GM21717 (cell line): Measurements from ENCODE around the gene POLD1.

Experiments used
- ATAC-seq: cut with Tn5 transposase; IDR thresholded peaks from one replicate; pipeline ENCODE4 v1.9.1; 2021; ENCODE audit warnings: mild to moderate bottlenecking, moderate library complexity; ENCODE audit not compliant: unreplicated experiment

Gene POLD1

DNA sequence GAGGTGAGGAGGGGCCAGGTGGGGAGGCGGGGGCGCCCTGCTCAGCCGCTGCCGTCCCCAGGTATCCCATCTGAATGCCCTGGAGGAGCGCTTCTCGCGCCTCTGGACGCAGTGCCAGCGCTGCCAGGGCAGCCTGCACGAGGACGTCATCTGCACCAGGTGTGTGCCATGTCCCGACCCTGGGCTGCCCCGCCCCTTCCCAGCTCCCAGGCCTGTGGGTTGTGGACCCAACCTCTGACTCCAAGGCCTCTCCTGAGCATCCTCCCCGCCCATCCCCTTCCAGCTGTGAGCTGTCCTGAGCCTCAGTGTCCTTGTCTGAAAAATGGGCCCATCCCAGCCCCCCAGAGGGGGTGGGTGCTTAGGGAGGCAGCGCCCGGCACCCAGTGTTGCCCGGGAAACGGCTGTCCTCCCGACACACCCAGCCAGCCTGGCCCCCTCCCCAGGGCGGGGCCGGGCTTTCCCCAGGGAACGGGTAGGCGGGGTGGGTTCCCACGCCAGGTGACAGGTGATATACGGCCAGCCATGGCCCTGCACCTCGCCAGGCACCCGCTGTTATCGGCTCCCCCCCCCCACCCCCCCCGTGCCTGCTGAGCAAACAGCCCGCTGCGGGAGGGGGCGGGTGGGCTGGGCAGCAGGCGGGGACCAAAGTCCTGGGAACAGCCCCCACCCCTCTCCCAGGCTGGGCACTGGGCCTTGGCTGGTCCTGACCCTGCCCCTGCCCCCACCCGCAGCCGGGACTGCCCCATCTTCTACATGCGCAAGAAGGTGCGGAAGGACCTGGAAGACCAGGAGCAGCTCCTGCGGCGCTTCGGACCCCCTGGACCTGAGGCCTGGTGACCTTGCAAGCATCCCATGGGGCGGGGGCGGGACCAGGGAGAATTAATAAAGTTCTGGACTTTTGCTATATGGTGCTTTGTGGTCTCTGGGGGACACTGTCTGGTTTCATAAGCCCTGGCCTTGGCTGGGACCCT is 33.2 kb downstream of the POLD1 start:
- ATAC-seq: no peak

DNA sequence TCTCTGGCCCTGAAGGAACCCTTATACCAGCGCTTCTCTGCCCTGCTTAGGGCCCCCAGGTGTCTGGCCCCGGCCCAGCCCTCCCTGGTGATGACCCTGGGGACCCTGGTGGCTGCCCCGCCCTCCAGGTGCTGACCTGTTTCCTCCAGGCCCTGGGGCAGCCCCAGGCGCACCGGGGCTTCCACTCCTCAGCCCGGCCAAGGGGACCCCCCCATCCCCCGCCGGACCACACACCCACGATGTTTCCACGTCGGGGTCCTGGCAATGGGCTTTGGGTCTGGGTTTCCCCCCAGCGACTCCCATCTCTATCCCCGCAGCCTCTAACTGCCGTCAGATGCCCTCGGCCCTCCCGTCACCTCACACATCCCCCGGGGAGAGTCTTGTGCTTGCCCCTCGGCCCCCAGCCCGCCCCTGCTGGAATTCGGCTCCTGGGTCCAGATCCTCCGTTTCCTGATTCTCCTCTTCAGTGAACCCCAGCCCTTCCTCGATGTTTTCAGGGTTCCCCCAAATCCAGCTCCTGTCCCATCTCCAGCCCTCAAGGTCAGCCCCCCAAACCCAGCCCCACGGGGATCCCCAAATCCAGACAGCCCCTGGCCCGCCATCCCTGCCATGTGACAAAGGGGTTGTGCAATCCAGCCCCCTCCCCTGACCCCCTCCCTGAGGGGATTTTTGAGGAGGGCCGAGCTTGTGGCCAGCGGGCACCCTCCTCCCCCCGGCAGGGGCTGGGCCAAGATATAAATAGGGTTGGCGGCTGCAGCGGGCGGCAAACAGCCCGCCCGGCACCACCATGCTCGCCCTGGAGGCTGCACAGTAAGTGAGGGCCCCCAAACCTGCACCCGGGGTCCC is 34.3 kb downstream of the POLD1 start, which contains the start of gene SPIB:
Gene SPIB, plus strand, starts transcription at position 763 of the 846 bp plus-strand sequence. Its CDS starts 25 bp downstream, at position 788.
- no peak for ATAC-seq

DNA sequence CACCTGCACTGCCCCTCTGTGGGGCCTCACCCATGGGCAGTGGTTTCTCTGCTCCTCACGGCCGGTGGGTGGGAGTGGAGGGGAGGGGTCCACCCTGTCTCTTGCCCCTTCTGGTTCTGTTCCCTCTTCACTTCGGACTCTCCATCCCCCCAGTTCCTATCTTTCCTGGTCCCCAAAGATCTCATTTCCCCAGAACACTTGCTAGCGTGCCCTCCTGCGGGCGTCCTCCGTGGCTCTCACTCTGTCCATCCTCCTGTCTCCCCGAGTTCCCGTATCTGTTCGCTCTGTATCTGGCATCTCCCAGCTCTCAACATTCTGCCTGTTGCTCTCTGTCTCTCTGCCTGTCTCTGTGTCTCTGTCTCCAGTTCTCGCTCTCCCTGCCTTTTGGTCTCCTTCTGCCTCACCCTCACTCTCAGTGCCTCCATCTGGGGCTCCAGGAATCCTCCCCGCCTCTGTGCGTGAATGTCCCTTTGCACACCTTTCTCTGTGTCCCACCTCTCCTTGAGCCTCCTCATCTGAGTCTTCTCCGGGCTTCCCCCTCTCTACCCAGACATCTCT is 35.0 kb downstream of the POLD1 start:
- no peak for ATAC-seq

DNA sequence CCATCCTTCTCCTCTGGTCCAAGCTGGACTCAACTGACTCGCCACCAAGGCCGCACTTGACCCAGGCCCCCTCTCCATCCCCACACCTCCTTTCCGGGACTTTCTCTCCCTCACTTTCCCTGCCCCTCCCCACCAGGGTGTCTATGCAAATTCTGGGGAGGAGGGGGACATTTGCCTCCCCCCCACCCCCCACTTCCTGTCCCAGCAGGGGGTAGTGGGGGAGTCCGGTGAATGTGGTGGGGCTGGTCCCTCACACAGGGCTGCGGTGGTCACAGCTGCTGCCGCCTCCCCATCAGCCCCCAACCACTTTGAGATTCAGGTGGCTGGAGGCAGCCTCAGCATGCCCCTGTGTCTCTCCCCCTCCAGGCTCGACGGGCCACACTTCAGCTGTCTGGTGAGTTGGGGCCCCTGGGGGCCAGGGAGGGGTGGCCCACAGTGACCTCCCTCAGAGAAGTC is 35.5 kb downstream of the POLD1 start:
- ATAC-seq: no peak

DNA sequence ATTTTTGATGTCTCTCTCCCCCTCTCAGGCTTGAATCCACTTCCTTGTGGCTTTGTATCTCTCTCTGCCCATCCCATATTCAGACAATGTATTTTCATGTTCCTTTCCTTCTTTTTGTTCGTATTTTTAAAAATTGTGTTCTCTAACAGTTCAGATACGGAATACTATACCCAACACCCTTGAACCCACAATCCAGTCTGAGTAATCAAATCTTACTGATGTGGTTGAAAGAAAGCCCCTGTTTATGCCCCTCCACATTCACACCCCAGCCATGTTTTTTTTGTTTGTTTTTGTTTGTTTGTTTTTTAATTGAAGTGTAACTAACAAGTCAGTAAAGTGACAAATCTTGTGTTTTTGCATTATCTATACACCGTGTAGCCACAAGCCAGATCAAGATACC is 36.0 kb downstream of the POLD1 start:
- no peak for ATAC-seq

DNA sequence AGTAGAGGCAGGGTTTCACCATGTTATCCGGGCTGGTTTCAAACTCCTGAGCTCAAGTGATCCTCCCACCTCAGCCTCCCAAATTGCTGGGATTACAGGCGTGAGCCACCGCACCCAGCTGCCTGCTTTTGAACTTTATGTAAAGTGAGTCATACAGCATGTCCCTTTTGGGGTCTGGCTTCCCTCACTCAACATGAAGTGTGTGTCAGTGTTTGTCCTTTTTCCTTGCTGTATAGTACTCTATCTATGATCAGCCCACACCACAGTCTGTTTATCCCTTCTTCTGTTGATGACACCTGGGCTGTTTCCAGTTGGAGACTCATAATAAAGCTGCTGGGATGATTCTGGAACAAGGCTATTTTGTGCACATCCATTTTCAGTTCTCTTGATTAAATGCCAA is 36.7 kb downstream of the POLD1 start:
- no peak for ATAC-seq

DNA sequence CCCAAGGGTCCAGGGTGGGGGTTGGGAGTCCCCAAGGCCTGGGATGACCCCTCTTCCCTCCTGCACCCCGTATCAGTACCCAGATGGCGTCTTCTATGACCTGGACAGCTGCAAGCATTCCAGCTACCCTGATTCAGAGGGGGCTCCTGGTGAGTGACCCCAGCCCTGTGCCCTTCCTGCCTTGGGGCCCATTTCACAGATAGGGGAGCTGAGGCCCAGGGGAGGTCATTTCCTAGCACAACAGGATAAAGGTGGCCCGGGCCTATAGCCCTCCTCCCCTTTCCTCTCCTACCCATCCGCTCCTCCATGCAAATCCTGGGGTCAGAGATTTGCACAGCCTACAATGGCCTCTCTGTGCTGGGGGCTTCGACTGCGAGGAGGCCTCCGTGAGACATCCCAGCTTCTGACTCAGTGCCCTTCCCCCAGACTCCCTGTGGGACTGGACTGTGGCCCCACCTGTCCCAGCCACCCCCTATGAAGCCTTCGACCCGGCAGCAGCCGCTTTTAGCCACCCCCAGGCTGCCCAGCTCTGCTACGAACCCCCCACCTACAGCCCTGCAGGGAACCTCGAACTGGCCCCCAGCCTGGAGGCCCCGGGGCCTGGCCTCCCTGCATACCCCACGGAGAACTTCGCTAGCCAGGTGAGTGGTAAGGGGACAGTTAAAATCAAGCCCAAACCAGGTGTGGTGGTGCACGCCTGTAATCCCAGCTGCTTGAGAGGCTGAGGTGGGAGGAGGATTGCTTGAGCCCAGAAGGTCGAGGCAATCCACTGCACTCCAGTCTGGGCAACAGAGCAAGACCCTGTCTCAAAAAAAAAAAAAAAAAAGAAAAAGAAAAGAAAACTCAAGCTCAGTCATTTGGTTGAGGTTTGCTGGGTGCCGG is 38.5 kb downstream of the POLD1 start:
- no peak for ATAC-seq

DNA sequence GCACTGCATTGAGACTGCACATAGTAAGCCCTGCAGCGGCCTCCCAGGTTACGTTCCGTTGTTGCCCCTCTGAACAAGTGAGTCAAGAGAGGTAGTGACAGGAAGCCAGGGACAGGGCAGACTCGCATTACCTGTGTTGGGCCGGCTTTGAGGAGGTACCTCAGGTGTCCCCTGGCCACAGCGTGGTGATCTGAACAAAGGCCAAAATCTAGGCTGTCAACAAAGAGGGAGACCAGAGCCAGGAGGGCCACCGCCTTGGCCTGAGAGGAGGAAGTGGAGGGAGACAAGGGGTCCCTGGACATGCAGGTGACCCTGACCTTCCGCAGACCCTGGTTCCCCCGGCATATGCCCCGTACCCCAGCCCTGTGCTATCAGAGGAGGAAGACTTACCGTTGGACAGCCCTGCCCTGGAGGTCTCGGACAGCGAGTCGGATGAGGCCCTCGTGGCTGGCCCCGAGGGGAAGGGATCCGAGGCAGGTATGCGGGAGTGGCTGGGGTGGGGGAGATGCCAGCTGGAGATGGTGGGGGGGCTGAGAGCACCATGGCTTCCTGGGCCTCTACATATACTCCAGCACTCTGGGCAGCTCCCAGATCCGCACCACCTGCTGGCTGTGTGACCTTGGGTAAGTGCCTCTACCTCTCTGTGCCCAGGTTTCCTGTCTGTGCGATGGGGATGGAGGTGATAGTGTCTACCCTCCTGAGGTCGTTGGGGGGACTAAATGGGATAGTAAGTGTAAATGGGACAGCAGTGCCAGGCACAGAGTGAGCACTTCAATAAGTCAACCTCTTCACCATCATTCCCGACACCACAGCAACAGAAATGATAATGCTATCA is 39.3 kb downstream of the POLD1 start:
- ATAC-seq: no peak

DNA sequence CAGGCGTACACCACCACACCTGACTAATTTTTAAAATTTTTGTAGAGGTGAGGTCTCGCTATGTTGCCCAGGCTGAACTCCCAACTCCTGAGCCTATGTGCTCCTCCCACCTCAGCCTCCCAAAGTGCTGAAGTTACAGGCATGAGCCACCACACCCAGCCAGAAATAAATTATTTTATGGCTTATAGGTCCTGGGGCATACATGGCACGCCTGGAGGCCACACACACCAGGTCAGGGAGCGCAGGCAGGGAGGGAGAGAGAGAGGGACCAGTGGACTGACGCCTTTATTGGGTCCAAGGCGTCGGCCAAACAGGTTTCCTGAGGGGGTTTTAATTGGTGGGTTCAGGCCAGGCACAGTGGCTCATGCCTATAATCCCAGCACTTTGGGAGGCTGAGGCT is 41.4 kb downstream of the POLD1 start:
- ATAC-seq: no peak

DNA sequence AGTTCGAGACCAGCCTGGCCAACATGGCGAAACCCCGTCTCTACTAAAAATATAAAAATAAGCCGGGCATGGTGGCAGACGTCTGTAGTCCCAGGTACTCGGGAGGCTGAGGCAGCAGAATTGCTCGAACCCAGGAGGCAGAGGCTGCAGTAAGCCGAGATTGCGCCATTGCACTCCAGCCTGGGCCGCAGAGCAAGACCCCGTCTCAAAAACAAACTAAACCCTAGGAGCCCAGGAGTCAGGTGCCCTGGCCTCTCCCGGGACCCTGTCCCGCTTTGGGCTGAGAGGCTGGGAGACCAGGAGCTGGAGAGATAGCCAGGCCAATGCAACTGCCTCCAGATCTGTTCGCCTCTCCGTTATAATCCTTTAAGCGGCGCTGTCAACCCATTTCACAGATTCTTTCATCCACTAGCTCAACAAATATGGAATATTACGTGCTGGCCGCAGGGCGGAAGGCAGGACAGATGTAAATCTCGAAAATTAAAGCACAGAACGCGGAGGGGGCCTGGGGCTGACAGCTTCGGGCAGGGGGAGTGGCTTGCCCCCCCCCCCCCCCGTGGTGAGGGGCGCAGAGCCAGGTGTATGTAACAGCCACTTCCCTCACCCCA is 43.3 kb downstream of the POLD1 start:
- no peak for ATAC-seq

DNA sequence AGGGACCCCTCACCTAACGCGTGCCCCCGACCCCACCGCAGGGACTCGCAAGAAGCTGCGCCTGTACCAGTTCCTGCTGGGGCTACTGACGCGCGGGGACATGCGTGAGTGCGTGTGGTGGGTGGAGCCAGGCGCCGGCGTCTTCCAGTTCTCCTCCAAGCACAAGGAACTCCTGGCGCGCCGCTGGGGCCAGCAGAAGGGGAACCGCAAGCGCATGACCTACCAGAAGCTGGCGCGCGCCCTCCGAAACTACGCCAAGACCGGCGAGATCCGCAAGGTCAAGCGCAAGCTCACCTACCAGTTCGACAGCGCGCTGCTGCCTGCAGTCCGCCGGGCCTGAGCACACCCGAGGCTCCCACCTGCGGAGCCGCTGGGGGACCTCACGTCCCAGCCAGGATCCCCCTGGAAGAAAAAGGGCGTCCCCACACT is 43.9 kb downstream of the POLD1 start:
- ATAC-seq: no peak

DNA sequence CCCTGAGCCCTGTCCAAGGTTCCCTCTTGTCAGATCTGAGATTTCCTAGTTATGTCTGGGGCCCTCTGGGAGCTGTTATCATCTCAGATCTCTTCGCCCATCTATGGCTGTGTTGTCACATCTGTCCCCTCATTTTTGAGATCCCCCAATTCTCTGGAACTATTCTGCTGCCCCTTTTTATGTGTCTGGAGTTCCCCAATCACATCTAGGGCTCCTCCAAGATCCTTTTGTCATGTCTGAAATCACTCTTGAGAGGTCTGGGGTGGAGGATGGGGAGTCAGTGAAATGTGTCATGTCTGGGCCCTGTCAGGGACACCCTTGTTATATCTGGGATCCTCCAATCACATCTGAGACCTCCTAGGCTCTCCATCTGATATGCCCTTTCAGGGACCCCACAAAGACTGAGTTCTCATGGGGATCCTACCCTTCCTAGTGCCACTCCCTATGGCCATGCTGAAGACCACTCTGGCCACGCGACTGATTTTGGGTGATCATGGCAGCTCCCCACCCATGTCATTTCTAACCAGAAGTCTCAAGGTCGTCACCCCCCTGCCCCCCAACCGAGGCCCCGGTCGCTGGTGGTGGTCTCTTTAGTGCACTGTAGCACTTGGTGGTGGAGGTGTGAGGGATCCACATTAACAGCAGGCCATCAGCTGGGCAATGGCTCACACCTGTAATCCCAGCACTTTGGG is 44.8 kb downstream of the POLD1 start:
- ATAC-seq: no peak

DNA sequence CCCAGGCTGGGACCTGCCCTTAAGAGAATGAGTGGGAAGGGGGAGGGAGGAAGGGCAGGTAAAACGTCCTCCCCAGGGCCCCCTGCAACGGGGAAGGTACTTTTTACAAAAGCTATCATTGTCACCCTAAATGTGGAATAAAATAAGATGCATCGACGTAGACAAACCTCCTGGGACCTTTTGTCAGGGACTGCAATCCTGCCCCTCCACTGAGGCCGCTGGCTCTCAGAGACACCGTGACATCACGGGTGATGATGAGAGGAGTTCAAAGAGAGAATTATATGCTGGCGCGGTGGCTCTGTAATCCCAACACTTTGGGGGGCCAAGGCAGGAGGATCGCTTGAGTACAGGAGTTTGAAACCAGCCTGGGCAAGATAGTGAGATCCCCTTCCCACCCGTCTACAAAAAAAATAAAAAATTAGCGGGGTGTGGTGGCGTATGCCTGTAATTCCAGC is 46.8 kb downstream of the POLD1 start:
- no peak for ATAC-seq

DNA sequence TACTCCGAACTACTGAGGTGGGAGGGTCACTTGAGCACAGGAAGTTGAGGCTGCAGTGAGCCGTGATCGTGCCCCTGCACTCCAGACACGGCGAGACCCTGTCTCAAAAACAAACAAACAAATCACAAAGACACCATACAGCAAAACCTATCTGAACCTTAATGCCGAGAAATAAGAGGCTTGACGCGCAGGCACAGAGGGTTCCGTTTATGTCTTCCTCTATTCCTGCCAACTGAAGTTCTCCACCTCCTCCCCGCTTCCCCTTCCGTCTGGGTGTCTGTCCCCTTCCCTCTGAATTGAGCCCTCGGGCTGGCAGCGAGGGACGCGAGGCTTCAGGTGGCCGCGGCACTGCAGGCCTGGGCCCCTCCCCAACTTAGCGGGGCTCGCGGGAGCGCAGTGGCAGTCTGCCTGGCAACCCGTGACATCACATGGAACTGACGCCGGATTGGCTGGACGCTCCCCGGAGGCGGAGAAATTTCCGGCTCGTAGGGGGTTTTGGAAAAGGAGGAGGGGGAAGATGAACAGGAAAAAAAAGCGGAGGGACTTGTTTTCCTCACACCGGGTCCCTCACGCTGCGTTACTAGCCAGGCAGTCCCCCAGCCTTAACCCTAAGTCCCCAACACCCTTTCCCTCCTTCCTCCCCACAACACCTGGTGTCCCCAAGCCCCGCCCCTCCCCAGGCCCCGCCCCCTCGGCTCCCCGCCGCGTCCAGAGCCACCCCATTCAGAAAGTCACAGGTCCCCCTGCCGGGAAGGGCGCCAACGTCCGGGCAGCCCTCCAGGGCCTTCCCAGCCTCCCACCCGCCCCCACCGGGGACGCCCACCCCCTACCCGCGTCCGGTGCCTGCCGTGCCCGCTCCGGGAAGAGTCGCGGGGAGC is 47.4 kb downstream of the POLD1 start:
- peak; percentile 67 for ATAC-seq

DNA sequence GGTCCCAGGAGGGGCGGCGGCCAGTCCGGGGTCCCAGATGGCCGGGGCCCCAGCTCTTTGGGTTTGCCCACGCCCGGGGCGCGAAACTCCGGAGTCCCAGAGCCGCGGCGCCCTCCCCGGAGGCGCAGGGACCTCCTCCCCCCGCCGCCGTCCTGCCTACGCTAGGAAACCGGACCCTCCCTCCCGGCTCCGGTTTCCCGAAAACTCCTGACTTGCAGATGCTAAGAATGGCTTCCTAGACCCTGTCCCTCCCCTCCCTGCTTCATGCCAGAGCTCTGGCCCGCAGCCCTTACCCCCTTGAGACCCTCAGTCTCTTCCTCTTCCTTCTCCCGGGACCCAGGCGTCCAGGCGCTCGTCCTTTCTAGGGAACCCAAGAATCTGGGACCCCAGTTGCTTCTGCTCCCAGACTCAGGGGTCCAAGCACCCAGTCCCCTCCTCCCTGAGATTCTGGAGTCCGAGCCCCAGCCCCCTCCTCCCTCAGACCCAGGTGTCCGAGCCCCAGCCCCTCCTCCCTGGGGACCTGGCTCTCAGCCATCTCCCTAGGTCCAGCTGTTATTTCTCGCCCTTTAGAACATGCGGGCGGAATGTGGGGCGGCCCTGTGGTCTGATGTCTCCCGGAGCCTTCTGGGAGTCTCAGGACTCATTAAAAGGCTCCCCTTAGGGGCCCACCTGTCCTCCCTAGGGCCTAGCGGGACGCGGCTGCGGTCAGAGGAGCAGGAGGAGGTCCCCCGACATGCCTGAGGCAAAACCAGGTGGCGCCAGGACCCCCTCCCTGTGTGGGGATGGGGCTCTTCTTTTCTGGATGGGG is 48.3 kb downstream of the POLD1 start, which contains the start of gene MYBPC2:
Gene MYBPC2, plus strand, starts transcription at position 672 of the 808 bp plus-strand sequence. Its CDS starts 62 bp downstream, at position 734.
- no peak for ATAC-seq
